Activated T-cell treated with anti-CD3 and anti-CD28 coated beads, Interleukin-2, amount 50 U/mL, for 4 hours (primary cell): ENCODE measurements around the gene LCLAT1. TPM values are rescaled to one million over a fixed set of nuclear protein-coding genes. Genes with fewer than 3 reads are reported as not detected.
"Not testable (repeated sequence)": the region's sequence is repeated elsewhere in the genome, so short reads cannot be mapped to it uniquely, and the experiment has no call there.

Experiments
- ATAC-seq, 2 donors: fragments of 200-7000 bp; cut with Tn5 transposase; one replicate each; pipeline ENCODE4 v1.10.0; 2021
- DNase-seq: peaks from one replicate; pipeline ENCODE4 v3.0.0-alpha.2; 2020
- H3K27me3 Mint-ChIP-seq: one replicate; pipeline ENCODE4 v1.8.0; 2021; ENCODE audit warnings: low read depth, mixed read lengths
- H3K36me3 Mint-ChIP-seq: one replicate; pipeline ENCODE4 v1.8.0; 2022; ENCODE audit warnings: mixed read lengths; ENCODE audit not compliant: insufficient read depth
- H3K4me1 Mint-ChIP-seq: one replicate; pipeline ENCODE4 v1.8.0; 2021; ENCODE audit warnings: low read depth, mixed read lengths
- H3K4me3 Mint-ChIP-seq: one replicate; pipeline ENCODE4 v1.8.0; 2021; ENCODE audit warnings: mild to moderate bottlenecking, moderate library complexity, mixed read lengths
- H3K9me3 Mint-ChIP-seq: one replicate; pipeline ENCODE4 v1.8.0; 2021; ENCODE audit warnings: mixed read lengths
- total RNA-seq, 3 donors: library from RNA; stranded (reverse); gene quantifications; one replicate each; pipeline ENCODE4 v1.2.1, GENCODE V29; 2021

The LCLAT1 gene
- total RNA-seq, 3 donors from 2014 or later: 24.3 to 27.4 (median 26.2) TPM

GRCh38 chr2:30614227-30614626, 167.2 kb downstream of the LCLAT1 start:
- not testable (repeated sequence) for H3K27me3 Mint-ChIP-seq, H3K4me3 Mint-ChIP-seq, ATAC-seq

DNA sequence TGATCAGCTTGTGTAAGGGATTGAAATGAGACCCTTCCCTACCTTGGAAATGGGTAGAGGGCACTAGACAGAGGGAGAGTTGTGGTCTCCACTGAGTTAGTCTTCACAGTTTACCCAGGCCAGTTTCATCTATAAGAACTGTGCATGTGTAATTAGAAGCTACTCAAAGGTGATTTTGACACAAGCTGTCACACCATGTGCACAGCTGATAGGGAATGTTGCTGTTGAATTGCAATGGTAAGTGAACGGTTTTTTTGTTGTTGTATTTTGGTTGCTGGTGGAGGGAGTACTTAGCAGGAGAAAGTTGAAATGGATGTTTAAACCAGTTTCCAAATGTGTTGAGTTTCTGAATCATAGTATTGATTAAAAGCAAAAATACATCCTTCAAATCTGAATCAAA, 168.9 kb downstream of the LCLAT1 start:
- DNase-seq (no peak), ATAC-seq (no peak)
- H3K9me3 Mint-ChIP-seq: no peaks in the 10 kb centered on the region
- H3K4me1 Mint-ChIP-seq: no peaks in the 10 kb centered on the region
- no peaks in the 10 kb centered on the region for H3K27me3 Mint-ChIP-seq
- no peak overlapping the region for H3K4me3 Mint-ChIP-seq
- peaks cover 17% of the 10 kb centered on the region for H3K36me3 Mint-ChIP-seq

More at GRCh38 chr2:30614227-30614626, 167.2 kb downstream of the LCLAT1 start:
- peaks cover 19% of the 10 kb centered on the region for H3K36me3 Mint-ChIP-seq
- not testable (repeated sequence) for H3K4me1 Mint-ChIP-seq, DNase-seq, H3K9me3 Mint-ChIP-seq

- ATAC-seq (no peak), DNase-seq (no peak)
- H3K4me1 Mint-ChIP-seq: peaks cover 5% of the 10 kb centered on the region
Observed at GRCh38 chr2:30620102-30620501, 173.1 kb downstream of the LCLAT1 start.

DNA sequence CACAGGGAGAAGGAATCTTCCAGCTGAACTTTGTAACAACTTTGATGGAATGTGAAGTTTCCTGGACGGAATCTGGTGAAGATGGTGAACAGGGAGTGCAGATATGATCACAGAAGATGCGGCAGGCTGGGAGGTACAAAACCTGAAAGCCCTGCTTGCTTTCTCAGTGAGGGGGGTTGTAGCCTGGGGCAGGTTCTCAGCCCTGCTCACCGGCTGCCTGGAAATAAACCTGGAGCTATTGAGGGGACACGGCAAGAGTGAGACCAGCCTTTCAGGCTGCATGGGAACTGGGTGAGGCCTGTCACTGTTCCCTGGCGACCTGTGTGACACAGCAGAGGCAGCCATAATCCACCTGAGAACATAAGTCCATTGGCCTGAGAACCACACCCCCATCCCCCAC, 174.8 kb downstream of the LCLAT1 start:
- ATAC-seq (no peak), DNase-seq (no peak)
- Mint-ChIP-seq H3K4me3 (no peak overlapping the region), H3K36me3 (peaks cover 25% of the 10 kb centered on the region), H3K4me1 (peaks cover 13% of the 10 kb centered on the region), H3K27me3 (no peaks in the 10 kb centered on the region), H3K9me3 (no peaks in the 10 kb centered on the region)

More at GRCh38 chr2:30620102-30620501, 173.1 kb downstream of the LCLAT1 start:
- Mint-ChIP-seq H3K27me3 (no peaks in the 10 kb centered on the region), H3K4me3 (no peak overlapping the region), H3K36me3 (peaks cover 25% of the 10 kb centered on the region), H3K9me3 (no peaks in the 10 kb centered on the region)

DNA sequence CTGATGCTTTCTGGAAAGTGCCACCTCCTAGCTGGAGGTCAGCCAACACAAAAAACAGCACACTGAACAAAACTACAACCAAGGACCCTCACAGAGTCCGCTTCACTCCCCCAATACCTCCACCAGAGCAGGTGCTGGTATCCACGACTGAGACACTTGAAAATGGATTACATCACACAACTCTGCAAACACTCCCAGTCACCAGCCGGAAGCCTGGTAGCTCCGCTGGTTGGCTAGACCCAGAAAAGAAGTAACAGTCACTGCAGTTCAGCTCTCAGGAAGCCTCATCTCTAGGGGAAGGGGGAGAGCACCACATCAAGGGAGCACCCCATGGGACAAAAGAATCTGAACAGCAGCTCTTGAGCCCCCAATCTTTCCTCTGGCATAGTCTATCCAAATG, 175.4 kb downstream of the LCLAT1 start:
- peaks cover 27% of the 10 kb centered on the region for H3K36me3 Mint-ChIP-seq
- H3K9me3 Mint-ChIP-seq: no peaks in the 10 kb centered on the region
- H3K4me3 Mint-ChIP-seq: no peak overlapping the region
- no peaks in the 10 kb centered on the region for H3K27me3 Mint-ChIP-seq
- DNase-seq (no peak), ATAC-seq (no peak)
- peaks cover 18% of the 10 kb centered on the region for H3K4me1 Mint-ChIP-seq

GRCh38 chr2:30625276-30625675, 178.2 kb downstream of the LCLAT1 start:
- Mint-ChIP-seq H3K4me3 (no peak overlapping the region), H3K9me3 (no peaks in the 10 kb centered on the region), H3K27me3 (no peaks in the 10 kb centered on the region), H3K4me1 (peaks cover 26% of the 10 kb centered on the region), H3K36me3 (peaks cover 28% of the 10 kb centered on the region)
- no peak for DNase-seq
- ATAC-seq: no peak

DNA sequence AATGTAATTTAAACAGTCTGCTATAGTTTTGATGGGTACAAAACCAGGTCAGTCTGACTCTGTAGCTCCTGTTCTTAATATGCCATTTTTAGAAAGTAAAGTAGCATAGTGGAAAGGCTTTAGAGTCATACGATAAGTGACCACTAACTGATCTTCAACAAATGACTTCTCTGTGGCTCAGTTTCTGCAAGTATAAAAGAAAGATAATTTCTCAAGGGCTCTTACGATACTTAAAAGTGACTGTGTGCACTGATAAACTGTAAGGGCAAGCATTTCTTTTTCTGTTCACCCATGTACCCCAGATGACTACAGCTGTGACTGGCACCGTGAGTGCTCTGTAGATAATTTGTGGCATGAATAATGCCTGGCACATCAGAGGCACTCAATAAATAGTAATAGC, 178.7 kb downstream of the LCLAT1 start:
- no peak overlapping the region for H3K4me3 Mint-ChIP-seq
- no peaks in the 10 kb centered on the region for H3K9me3 Mint-ChIP-seq
- no peak for DNase-seq
- ATAC-seq: no peak
- H3K4me1 Mint-ChIP-seq: peaks cover 28% of the 10 kb centered on the region
- no peaks in the 10 kb centered on the region for H3K27me3 Mint-ChIP-seq
- peaks cover 28% of the 10 kb centered on the region for H3K36me3 Mint-ChIP-seq

- Mint-ChIP-seq H3K36me3 (peaks cover 21% of the 10 kb centered on the region), H3K4me1 (peaks cover 34% of the 10 kb centered on the region), H3K27me3 (no peaks in the 10 kb centered on the region), H3K4me3 (no peak overlapping the region), H3K9me3 (no peaks in the 10 kb centered on the region)
- ATAC-seq (peak; percentile 27 to 41), DNase-seq (no peak)
Observed at GRCh38 chr2:30626397-30626796, 179.4 kb downstream of the LCLAT1 start.

DNA sequence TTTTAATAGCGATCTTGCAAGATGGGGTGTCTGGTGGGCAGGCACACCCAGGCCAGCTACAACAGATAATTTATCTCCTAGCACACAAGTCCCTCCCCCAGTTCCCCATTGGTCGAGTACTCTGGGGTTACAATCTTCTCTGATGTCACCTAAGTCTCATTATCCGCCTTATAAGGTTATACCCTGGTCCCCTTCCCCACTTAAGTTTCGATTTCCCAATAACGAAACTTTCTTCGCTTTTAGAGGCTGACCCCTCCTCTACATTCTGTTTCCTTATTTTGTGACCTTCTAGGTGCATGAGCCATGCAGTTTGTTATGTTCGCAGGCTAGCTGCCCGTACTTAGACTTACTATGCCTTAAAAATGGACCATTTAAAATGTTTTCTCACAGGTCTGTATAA, 180.1 kb downstream of the LCLAT1 start:
- Mint-ChIP-seq H3K4me3 (no peak overlapping the region), H3K36me3 (peaks cover 15% of the 10 kb centered on the region), H3K4me1 (peaks cover 34% of the 10 kb centered on the region), H3K9me3 (no peaks in the 10 kb centered on the region), H3K27me3 (no peaks in the 10 kb centered on the region)
- DNase-seq (no peak), ATAC-seq (no peak)

DNA sequence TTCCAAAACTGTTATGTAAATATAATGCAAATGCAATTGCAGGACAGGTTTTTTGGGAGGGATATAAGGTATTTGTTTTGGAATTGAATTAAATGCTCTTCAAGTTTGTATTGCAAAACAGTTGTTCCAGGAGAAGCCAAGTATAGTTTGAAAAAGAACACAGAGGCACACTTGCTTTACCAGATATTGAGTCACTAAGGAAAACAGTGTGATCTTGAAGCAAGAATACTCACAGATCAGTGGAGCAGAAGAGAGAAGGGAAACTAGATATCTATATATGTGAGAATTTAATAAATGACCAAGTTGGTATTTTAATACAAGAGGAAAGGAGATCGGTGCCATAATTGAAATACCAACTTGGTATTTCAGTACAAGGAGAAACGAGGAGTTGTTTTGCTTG, 181.3 kb downstream of the LCLAT1 start:
- no peaks in the 10 kb centered on the region for H3K27me3 Mint-ChIP-seq
- no peak for ATAC-seq
- peaks cover 32% of the 10 kb centered on the region for H3K4me1 Mint-ChIP-seq
- DNase-seq: no peak
- peaks cover 10% of the 10 kb centered on the region for H3K36me3 Mint-ChIP-seq
- H3K9me3 Mint-ChIP-seq: no peaks in the 10 kb centered on the region
- no peak overlapping the region for H3K4me3 Mint-ChIP-seq

GRCh38 chr2:30629866-30630265, 182.8 kb downstream of the LCLAT1 start:
- Mint-ChIP-seq H3K27me3 (no peaks in the 10 kb centered on the region), H3K4me3 (no peak overlapping the region), H3K36me3 (peaks cover 4% of the 10 kb centered on the region), H3K4me1 (peaks cover 32% of the 10 kb centered on the region), H3K9me3 (no peaks in the 10 kb centered on the region)
- DNase-seq (no peak), ATAC-seq (no peak)

DNA sequence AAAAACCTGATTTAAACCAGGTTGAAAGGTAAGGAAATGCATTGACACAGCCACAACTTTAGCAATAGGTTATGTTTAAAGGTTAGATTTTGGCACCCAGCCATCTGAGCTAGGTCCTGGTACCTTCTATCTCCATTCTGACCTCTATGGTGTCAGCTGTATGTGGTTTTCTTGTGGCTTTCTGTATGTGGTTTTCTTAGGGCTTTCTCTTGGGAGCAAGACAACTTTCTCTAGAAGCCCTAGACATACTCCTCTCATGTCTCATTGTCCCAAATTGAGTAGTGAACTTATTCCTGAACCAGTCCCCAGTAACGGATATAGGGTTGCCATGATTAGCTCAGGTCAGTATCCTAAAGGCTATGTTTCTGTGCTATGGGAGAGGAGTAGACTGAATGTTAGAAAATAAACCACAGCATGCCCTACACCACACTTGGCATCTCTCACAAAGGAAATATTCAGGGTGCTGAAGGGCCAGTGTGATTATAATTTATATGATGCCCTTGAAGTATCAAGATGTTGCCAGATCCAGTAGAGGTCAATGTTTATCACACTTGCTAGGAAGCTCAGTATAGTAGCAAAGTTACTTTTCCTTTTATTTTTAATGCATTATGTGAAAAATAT, 184.1 kb downstream of the LCLAT1 start:
- Mint-ChIP-seq H3K4me3 (no peak overlapping the region), H3K27me3 (no peaks in the 10 kb centered on the region), H3K36me3 (peaks cover 4% of the 10 kb centered on the region), H3K9me3 (no peaks in the 10 kb centered on the region), H3K4me1 (peaks cover 25% of the 10 kb centered on the region)
- DNase-seq (no peak), ATAC-seq (peak in 1 of 2 donors; percentile 28)

- Mint-ChIP-seq H3K36me3 (peaks cover 4% of the 10 kb centered on the region), H3K4me3 (no peak overlapping the region)
Observed at GRCh38 chr2:30633039-30633438, 186.0 kb downstream of the LCLAT1 start.

DNA sequence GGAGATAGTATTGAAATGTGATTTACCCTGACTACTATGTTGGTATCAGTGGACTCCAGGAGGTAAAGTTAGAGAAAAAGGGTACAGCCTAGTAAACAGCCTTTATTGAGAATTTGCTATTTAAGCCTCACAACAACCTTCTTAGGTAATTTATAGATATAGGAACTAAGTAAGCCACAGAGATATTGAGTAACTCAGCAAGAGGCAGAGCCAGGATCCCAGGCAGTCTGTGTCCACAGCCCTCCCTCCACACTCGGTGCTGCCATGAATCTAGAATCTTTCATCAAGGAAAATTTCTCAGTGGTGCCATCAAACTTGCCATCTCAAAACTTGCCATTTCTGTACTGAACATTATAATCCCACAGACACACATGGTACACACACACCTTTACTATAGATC, 189.3 kb downstream of the LCLAT1 start:
- Mint-ChIP-seq H3K9me3 (no peaks in the 10 kb centered on the region), H3K4me1 (peaks cover under 1% of the 10 kb centered on the region), H3K27me3 (no peaks in the 10 kb centered on the region), H3K4me3 (no peak overlapping the region), H3K36me3 (peaks cover 15% of the 10 kb centered on the region)
- no peak for ATAC-seq
- DNase-seq: no peak

More at GRCh38 chr2:30633039-30633438, 186.0 kb downstream of the LCLAT1 start:
- H3K27me3 Mint-ChIP-seq: no peaks in the 10 kb centered on the region
- peaks cover 17% of the 10 kb centered on the region for H3K4me1 Mint-ChIP-seq
- ATAC-seq: no peak
- H3K9me3 Mint-ChIP-seq: no peaks in the 10 kb centered on the region
- no peak for DNase-seq

DNA sequence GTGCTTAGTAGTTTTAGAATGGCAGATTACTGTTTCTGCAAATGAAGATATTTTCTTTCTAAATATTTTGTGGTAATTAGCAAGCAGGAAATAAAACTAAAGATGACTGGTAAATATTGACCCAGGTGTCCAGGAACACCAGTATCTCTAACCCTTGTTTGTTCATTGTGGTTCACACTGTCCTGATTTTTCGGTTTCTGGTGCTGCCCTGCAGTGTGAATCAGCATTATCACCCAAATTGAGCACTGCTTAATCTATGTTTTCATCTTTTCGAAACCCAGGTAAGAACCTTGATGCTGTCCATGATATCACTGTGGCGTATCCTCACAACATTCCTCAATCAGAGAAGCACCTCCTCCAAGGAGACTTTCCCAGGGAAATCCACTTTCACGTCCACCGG, 192.8 kb downstream of the LCLAT1 start:
- Mint-ChIP-seq H3K4me1 (no peaks in the 10 kb centered on the region), H3K4me3 (no peak overlapping the region)
- no peak for ATAC-seq

More for the DNA sequence above, 192.8 kb downstream of the LCLAT1 start:
- Mint-ChIP-seq H3K9me3 (no peaks in the 10 kb centered on the region), H3K36me3 (peaks cover 17% of the 10 kb centered on the region), H3K27me3 (no peaks in the 10 kb centered on the region)
- DNase-seq: no peak
